Mucosa of rectum (tissue), 2 donors: ENCODE measurements around the gene RAB9A.

Experiments
- H3K27ac ChIP-seq, 2 donors: one replicate each; pipeline ENCODE4 v1.7.0; 2013; ENCODE audit warnings: inconsistent platforms in 2 of 2, low read depth in 2 of 2, low read length in 2 of 2
- H3K27me3 ChIP-seq, 2 donors: one replicate each; pipeline ENCODE4 v1.7.0; 2013; ENCODE audit warnings: low read length in 2 of 2; ENCODE audit not compliant: control insufficient read depth in 2 of 2, insufficient read depth in 2 of 2
- H3K36me3 ChIP-seq, 2 donors: one replicate each; pipeline ENCODE4 v1.7.0; 2013; ENCODE audit warnings: low read length in 2 of 2; ENCODE audit not compliant: control insufficient read depth in 2 of 2, insufficient read depth in 2 of 2
- H3K4me1 ChIP-seq, 2 donors: one replicate each; pipeline ENCODE4 v1.7.0; 2013; ENCODE audit warnings: low read length in 2 of 2, mild to moderate bottlenecking in 1 of 2; ENCODE audit not compliant: control insufficient read depth in 2 of 2, insufficient read depth in 2 of 2
- H3K4me3 ChIP-seq, 2 donors: one replicate each; pipeline ENCODE4 v1.7.0; 2013; ENCODE audit warnings: low read length in 2 of 2
- H3K9ac ChIP-seq, 2 donors: one replicate each; pipeline ENCODE4 v1.7.0; 2013; ENCODE audit warnings: low read length in 2 of 2, low read depth in 1 of 2, mild to moderate bottlenecking in 1 of 2
- H3K9me3 ChIP-seq, 2 donors: one replicate each; pipeline ENCODE4 v1.7.0; 2013; ENCODE audit warnings: low read length in 2 of 2; ENCODE audit not compliant: control insufficient read depth in 2 of 2
- donor health status: healthy.
- donor health status: Normal muscosa, but diverticular disease.

The RAB9A gene

DNA sequence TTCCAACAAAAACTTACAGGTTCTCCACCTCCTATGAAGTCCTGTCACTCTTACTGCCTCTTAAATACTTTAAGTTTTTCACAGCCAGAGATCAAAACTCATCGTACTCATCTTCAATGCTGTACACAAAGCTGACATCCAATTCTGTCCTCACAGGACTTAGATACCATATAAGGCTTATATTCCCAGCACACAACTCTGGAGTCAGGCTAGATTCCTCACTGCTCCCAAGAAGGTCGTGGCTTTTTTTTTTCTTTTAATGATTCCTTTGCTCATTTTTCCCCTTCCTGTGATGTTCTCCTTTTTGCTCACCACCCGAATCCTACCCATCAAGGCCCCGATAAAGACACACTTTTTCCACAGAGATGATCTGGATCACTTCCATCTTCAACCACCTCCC, 44.6 kb downstream of the RAB9A start:
- peaks cover 0 to 6% of the 10 kb centered on the region in 2 donors for H3K36me3 ChIP-seq
- H3K4me3 ChIP-seq, result peak overlapping the region; percentile 83 to 90
- peak overlapping the region; percentile 72 to 86 for H3K9ac ChIP-seq
- H3K4me1 ChIP-seq, result peaks cover 0 to 22% of the 10 kb centered on the region in 2 donors
- H3K9me3 ChIP-seq, result no peaks in the 10 kb centered on the region
- no peaks in the 10 kb centered on the region for H3K27me3 ChIP-seq
- peak overlapping the region; percentile 95 to 96 for H3K27ac ChIP-seq

DNA sequence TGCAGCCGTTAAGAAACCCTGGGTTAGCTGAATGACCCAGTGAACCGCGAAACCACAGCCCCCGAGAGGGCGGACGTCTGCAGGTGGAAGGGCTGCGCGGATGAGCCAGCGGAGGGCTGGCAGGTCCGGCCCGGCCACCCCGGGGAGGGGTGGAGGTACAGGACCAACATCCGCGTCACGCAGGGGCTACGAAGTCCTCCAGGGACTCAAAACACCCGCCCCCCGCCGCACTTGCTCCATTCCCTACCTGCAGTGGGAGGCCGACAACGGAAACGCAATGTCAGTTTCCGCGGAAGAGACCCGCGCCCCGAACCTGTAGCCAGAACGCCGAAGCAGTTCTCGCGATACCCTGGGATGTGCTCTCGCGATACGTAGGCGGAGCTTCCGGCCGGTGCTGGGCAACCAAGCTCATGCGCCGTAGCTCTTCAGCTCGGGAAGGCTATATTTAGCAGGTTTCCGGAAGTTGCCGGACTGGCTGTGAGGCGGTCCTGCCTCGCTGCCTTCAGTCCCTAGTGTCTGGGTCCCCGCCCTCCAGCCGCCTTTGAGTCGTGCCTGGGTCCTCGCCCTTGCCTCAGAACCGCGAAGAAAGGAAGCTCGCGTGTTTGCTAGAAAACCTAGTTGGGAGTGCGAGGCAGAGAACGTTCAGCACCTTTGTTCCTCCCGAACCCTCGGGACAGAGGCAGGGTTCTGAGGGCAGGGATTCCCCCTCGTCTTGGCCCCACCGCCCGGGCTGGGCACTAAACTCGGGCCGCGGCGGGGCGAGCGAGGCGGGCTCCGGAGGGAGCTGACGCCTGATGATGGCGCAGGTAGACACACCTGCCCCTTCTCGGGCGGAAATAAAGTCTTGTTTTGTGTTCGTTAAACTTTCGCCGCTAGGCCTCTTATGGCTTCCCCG, 45.6 kb downstream of the RAB9A start, which contains the start of the genes OFD1 and TRAPPC2:
OFD1 (plus strand) TSS at position 471 of the 895 bp plus-strand sequence; CDS start at position 795, 324 bp downstream.
TRAPPC2 (minus strand) TSS at position 343 of the 895 bp plus-strand sequence. CDS start 14,657 bp downstream, outside the sequence.
- peaks cover 0 to 6% of the 10 kb centered on the region in 2 donors for H3K36me3 ChIP-seq
- H3K4me1 ChIP-seq, result peaks cover 0 to 22% of the 10 kb centered on the region in 2 donors
- H3K27me3 ChIP-seq, result no peaks in the 10 kb centered on the region
- H3K4me3 ChIP-seq, result peak within 1 kb of the TSS; percentile 83 to 90
- H3K9ac ChIP-seq, result peak within 1 kb of the TSS; percentile 72 to 86
- H3K9me3 ChIP-seq, result no peaks in the 10 kb centered on the region
- H3K27ac ChIP-seq, result peak within 1 kb of the TSS; percentile 95 to 96

DNA sequence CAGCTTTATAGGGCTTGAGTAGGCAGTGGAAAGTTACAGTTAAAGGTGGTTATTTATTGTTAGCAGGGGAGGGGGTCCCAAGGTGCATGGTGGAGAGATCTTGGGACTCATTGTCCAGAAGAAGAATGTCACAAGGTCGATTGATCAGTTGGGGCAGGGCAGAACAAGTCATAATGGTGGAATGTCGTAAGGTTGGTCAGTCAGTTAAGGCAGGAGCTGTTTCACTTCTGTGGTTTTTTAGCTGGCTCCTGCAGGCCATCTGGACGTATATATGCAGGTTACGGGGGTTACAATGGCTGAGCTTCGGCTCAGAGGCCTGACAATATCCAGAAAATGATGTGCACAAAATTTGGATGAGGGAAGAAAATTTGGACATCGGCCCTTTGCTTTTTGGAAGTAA, 52.8 kb downstream of the RAB9A start:
- Histone ChIP-seq H3K4me1 (peaks cover 0 to 6% of the 10 kb centered on the region in 2 donors), H3K9me3 (no peaks in the 10 kb centered on the region), H3K4me3 (no peak overlapping the region), H3K36me3 (peaks cover 13 to 20% of the 10 kb centered on the region in 2 donors), H3K9ac (no peak overlapping the region), H3K27ac (no peak overlapping the region), H3K27me3 (no peaks in the 10 kb centered on the region)

DNA sequence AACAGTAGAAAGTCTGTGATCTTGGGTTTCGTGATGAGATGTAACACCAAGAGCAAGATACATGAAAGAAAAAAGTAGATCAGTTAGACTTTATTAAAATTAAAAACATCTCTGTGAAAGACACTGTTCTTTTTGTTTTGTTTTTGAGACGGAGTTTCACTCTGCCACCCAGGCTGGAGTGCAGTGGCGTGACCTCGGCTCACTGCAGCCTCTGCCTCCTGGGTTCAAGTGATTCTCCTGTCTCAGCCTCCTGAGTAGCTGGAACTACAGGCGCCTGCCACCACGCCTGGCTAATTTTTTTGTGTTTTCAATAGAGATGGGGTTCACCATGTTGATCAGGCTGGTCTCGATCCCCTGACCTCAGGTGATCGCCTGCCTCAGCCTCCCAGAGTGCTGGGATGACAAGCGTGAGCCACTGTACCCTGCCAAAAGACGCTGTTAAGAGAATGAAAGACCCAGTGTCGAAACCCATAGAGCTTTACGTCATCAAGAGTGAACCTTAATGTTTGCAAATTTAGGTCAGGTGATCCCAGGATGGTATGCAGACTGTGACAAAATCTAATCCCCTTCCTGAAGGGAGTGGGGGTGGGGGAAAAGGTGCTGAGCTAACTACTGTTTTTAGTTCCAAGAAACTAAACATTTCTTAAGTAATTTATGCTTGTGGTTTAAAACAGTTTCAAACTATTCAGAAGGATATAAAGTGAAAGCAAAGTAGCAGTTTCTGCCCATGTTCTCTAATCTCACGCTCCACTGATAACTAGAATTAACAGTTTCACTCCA, 53.7 kb downstream of the RAB9A start:
- H3K27ac ChIP-seq, result no peak overlapping the region
- no peaks in the 10 kb centered on the region for H3K9me3 ChIP-seq
- peak overlapping the region in 1 of 2 donors; percentile 32 for H3K4me3 ChIP-seq
- peaks cover 18 to 21% of the 10 kb centered on the region in 2 donors for H3K36me3 ChIP-seq
- no peak overlapping the region for H3K9ac ChIP-seq
- no peaks in the 10 kb centered on the region for H3K4me1 ChIP-seq
- H3K27me3 ChIP-seq, result no peaks in the 10 kb centered on the region

DNA sequence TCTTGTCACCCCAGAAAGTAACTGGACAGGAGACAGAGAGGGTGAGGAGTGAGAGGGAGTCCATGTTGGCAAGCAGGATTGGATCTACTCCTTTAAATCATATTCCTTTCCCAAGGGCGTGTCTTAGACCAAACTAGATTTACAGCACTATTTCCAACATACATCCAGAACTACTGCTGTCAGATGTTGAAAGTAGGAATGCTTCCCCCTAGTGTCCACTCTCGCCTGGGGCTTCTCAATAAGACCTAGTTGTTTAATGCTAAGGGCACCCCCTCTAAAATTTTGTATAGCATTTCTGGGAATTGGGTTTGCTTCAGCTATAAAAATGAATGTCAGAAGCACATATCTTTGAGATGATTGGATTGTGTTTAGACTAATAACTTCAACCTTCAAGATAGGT, 58.9 kb downstream of the RAB9A start:
- Histone ChIP-seq H3K27me3 (no peaks in the 10 kb centered on the region), H3K36me3 (peaks cover 30 to 42% of the 10 kb centered on the region in 2 donors), H3K27ac (no peak overlapping the region), H3K4me1 (no peaks in the 10 kb centered on the region), H3K4me3 (no peak overlapping the region), H3K9ac (no peak overlapping the region), H3K9me3 (no peaks in the 10 kb centered on the region)

DNA sequence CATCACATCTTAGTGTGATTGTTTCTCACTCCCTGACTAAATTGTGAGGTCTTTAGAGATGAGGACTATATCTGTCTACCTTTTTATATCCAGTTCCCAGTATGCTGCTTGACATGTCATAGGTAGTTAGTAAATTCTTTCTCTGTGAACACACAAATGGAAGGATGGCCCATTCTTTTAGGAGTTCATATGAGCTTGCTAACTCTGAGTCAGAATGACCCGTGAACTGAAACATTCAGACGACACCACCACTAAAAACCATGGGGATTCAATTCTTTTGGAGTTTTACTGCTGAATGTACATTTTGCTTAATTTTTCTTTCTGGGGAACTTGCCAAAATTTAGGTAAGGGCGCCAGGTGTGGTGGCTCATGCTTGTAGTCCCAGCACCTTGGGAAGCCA, 59.6 kb downstream of the RAB9A start:
- Histone ChIP-seq H3K4me1 (no peaks in the 10 kb centered on the region), H3K36me3 (peaks cover 30 to 46% of the 10 kb centered on the region in 2 donors)

DNA sequence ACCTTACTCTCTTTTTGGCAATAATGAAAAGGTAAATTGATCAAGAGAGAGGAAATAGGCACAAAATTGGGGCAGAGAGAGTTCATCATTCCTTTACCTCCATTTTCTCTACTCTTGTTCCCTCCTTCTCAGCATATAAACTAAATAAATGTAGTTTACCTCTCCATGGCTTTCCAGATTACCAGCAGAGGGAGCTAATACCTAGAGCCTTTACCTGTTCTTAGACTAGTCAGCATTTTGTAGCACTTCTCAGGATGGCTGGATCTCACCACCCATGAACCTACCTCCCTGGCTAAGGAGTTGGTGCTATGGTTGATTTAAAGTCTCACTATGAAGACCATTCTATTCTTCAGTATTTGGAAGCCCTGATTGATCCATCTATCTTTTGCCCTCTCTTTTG, 61.3 kb downstream of the RAB9A start:
- H3K27ac ChIP-seq, result no peak overlapping the region
- H3K27me3 ChIP-seq, result no peaks in the 10 kb centered on the region
- H3K9ac ChIP-seq, result no peak overlapping the region
- H3K4me1 ChIP-seq, result no peaks in the 10 kb centered on the region
- no peaks in the 10 kb centered on the region for H3K9me3 ChIP-seq
- peaks cover 26 to 45% of the 10 kb centered on the region in 2 donors for H3K36me3 ChIP-seq
- H3K4me3 ChIP-seq, result no peak overlapping the region

More for the DNA sequence above, 59.6 kb downstream of the RAB9A start:
- no peak overlapping the region for H3K27ac ChIP-seq
- H3K27me3 ChIP-seq, result no peaks in the 10 kb centered on the region
- no peak overlapping the region for H3K4me3 ChIP-seq
- H3K9me3 ChIP-seq, result no peaks in the 10 kb centered on the region
- H3K9ac ChIP-seq, result no peak overlapping the region

DNA sequence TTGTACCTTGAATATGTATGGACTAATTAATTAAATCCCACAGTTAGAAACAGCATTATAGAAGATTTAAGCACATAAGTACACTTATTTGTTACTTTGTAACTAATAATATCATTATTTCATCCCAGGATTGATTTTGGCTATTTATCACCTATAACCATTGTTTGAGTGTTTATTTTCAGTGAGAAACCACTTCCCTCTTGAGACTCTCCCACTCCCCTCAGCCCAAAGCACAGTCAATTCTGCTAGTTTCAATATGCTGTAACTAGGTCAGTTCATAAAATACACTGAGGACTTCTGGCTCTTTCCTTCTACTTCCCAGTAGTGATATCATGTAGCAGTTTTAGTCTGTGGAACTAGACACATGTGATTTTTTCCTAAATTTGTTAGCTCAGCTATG, 61.9 kb downstream of the RAB9A start:
- peaks cover 26 to 49% of the 10 kb centered on the region in 2 donors for H3K36me3 ChIP-seq
- H3K9me3 ChIP-seq, result no peaks in the 10 kb centered on the region
- no peak overlapping the region for H3K9ac ChIP-seq
- H3K4me3 ChIP-seq, result no peak overlapping the region
- H3K4me1 ChIP-seq, result no peaks in the 10 kb centered on the region
- H3K27me3 ChIP-seq, result no peaks in the 10 kb centered on the region
- H3K27ac ChIP-seq, result no peak overlapping the region

DNA sequence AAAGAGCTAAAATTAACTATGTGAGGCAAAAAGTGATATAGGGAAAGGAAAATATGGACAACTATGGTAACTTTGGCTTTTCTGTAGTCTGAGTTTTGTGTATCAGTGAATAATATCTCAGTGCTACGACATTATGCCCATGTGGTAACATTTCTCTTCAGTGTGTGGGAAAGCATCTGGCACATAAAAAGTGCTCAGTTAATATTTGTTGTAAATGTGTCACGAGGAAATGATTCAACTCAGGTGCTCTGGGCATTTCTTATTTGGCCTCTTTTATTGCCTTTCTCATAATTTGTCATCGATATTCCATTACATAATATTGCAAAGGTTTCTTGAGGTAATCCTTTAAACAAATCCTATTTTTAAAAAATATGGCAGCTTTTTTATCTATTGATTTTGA, 63.2 kb downstream of the RAB9A start:
- H3K36me3 ChIP-seq, result peaks cover 23 to 46% of the 10 kb centered on the region in 2 donors

DNA sequence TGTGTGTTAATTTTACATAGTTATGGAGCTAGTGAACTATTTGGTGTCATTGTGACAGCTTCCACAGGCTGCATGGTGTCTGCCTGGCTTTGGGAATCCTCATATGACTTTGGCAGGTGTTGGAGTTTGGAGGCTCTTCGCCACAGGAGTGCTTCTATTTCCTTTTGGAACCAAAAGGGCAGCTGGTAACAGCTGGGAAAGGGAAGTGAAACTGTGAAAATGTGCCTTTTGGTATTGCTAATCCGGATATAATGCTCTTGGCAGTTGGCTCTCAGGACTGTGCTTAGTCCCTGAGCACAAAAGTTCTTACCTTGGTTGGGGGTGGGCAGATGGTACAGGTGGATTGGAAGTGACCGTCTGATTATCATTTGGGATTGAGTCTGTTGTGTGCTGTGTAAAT, 63.7 kb downstream of the RAB9A start:
- no peak overlapping the region for H3K9ac ChIP-seq
- H3K27me3 ChIP-seq, result no peaks in the 10 kb centered on the region
- H3K4me1 ChIP-seq, result no peaks in the 10 kb centered on the region
- no peaks in the 10 kb centered on the region for H3K9me3 ChIP-seq
- peaks cover 26 to 51% of the 10 kb centered on the region in 2 donors for H3K36me3 ChIP-seq
- H3K4me3 ChIP-seq, result no peak overlapping the region
- H3K27ac ChIP-seq, result no peak overlapping the region

More for the DNA sequence above, 63.2 kb downstream of the RAB9A start:
- Histone ChIP-seq H3K4me3 (no peak overlapping the region), H3K27ac (no peak overlapping the region), H3K9ac (no peak overlapping the region), H3K4me1 (no peaks in the 10 kb centered on the region), H3K9me3 (no peaks in the 10 kb centered on the region), H3K27me3 (no peaks in the 10 kb centered on the region)
